ENCODE results near the gene CRLF1.

Gene CRLF1

DNA sequence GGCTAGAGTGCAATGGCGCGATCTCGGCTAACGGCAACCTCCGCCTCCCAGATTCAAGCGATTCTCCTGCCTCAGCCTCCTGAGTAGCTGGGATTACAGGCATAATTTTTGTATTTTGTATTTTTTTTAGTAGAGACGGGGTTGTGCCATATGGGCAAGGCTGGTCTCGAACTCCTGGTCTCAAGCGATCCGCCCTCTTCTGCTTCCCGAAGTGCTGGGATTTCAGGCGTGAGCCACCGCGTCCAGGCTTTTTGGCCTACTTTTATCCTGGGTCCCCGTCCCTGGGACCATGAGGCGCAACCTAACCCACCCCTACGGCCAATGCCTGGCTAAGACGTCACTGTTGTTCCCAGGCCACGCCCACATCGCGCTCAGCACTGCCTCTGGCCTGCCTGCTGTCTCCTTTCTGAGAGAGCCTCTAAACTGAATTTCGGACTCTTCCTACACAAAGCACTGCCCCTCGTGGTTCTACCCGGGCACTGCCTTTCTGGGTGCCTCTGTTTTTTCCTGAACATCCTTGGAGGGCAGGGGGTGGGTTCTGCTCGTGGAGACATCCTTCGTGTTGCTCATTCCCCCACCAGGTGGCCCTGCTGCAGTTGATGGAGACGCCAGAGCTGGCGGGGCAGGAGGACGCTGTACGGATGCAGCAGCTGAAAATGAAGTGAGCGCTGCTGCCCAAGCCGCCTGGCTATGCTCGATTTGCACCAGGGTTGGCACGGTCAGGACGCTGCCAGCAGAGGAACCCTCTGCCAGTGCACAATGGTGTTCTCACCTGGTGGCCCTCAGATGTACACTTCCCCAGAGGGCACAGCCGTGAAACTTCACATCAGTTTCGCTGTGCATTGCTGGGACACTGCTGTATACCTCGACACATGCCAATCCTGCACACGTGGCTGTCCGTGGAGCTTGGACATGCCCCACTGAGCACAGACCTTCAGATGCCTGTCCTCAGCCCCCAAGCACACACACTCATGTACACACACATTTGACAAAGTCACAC lies 16.0 kb downstream of the CRLF1 start:
- peak; percentile 24 for DNase-seq

DNA sequence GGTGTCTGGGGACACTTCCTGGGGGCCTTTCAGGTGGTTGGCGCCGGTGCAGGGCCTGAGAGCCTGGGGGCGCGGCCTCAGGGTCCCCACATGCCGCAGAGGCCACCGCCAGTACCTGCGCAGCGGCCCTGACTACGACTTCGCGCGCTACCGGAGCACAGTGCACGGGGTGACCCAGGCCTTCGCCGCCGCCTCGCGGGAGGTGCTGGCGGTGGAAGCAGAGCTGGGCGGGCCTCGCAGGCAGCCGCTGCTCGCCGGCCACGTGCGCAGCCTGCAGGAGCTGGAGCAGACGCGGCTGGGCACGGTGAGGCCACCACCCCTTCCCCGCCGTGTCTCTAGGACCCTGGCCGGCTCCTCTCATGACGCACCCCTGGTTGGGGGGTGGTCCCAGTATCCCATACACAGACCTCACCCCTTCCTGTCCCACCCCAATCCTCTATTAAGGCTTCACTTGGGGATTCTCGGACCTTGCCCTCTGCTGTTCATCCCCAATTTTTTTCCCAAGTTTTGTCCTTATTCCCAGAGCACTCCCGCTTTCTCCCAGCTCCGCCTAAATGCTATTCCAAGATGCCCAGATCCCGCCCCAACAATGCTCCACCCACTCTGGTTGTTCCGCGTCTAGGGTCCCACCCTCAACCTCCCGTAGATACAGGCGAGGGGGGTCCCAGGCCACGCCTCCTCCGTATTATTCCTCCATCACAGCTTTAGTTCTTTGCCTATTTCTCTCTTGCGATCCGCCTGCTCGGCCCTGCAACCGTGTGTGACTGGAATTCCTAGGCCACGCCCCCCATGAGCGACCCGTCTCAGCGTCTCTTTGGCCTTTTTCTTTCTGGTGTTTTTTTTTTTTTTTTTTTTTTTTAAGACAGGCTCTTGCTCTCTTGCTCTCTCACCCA lies 17.0 kb downstream of the CRLF1 start:
- DNase-seq: no peak

DNA sequence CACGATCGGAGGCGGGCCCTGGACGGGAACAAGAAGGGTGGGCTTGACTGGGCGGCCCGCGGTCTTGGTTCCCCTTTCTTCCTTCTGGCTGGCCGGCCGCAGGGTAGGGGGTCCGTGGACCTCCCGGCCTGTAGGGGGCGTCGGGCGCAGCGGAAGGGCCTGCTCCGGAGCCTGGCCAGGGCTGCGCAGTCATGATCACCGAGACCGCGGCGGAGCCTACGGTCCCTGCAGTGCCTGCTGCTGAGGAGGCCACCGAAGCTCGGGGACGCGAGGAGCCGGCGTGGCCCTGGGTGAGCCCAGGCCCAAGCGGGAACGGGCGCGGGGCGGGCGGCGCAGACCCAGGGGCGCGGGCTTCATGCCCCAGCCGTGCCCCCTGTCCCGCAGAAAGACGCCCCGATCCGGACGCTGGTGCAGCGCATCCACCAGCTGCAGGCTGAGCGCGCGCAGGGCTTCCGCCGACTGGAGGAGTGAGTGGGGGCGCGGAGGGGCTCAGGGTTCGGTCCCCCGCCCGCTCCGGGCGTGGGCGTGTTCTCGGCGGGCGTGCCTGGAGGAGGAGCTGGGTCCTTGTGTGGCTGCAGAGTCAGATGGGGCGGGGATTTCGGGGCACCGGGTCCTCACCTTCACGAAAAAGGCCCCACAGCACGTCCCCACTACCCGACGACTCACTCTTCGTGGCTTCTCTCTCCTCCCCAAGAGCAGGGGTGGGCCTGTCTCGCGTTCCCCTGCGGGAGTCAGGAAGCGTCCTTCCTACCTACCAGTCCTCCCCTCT lies 17.8 kb downstream of the CRLF1 start, which contains the start of gene REX1BD:
REX1BD (plus strand) TSS at position 188 of the 769 bp plus-strand sequence; CDS start at position 192, 4 bp downstream.
- DNase-seq: peak; percentile 86

DNA sequence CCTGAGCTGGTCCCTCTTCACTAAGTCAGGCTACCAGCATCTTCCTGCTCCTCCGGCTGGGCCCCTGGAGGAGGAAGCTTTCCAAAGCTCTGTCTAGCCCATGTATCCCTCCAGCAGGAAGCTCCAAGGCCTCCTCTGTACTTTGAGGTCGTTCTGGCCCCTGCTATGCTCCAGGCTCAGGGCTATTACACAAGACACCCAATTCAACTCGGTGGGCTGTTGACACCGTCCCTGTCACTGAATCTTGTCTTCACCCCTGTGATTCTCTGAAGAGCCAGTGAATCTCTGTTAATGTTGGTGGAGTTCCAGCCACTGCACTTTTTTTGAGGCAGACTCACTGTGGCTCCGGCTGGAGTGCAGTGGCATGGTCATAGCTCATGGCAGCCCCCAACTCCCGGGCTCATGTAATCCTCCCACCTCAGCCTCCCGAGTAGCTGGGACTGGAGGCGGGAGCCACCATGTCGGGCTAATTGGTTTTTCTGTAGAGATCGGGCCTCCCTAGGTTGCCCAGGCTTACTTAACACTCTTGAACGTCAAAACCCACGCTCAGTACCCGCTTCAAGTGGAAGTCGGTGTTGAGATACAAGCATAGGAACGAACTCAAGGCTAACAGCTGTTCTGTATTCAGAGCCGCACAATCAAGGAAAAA lies 18.5 kb downstream of the CRLF1 start:
- DNase-seq: no peak

DNA sequence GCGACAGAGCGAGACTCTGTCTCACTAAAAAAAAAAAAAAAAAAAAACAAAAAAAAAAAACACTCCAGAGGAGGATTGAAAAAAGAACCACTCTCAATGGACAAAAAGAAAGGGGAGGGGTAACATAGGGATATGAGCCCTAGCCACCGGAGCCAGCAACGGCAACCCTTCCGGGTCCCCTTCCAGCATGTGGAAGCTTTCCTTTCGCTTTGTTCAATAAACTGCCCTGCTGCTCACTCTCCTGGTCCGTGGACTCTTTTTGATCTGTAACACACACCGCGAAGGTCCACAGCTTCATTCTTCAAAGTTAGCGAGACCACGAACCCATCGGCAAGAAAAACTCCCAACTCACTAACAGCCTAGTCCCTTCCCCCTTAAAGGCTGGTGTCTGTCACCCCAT lies 19.0 kb downstream of the CRLF1 start:
- DNase-seq: no peak

DNA sequence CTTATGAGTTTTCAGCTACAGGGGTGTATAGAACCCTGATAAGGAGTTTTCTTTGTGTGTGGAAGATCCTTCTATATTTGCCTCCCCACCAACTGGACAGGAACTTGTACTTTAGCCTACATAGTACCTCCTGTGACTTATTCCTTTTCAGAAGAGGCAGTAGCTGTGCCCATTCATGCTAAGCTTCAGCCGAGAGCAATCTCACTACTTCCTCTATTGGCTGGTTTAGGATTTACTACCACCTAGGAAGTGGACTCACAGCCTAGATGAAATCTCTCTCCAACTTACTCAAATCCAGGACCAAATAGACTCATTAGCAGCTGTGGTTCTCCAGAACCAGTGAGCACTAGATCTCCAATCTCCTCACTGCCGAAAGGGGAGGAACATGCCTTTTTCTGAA lies 20.3 kb downstream of the CRLF1 start:
- no peak for DNase-seq

DNA sequence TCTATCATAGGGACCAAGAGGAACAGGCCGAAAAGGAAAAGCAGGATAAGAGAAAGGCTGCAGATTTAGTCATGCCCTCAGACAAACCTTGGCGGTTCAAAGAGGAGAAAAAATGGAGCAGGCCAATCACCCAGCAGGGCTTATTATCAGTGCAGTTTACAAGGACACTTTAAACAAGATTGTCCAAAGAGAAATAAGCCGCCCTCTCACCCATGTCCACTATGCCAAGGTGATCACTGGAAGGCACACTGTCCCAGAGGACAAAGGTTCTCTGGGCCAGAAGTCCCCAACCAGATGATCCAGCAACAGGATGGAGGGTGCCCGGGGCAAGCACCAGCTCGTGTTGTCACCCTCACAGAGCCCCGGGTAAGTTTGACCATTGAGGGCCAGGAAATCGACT lies 26.3 kb downstream of the CRLF1 start:
- no peak for DNase-seq

DNA sequence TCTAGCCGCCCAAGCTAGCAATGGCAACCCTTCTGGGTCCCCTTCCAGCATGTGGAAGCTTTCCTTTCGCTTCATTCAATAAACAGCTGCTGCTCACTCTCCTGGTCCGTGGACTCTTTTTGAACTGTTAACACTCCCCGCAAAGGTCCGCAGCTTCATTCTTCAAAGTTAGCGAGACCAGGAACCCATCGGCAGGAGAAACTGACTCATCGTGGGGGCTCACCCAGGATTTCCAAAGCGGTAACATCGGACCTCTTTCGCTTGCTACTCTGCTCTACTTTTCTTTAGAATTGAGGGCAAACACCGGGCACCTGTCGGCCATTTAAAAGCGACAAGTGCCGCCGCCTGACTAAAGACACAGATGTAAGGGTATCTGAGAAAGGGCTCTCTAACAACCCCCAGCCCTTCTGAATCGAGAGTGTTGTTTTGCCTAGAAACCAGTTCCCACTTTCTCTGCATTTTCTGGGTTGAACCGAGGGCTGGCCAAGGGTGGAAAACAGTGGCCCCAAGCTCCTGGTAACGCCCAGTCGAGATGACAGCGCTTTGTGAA lies 29.2 kb downstream of the CRLF1 start:
- DNase-seq: no peak

DNA sequence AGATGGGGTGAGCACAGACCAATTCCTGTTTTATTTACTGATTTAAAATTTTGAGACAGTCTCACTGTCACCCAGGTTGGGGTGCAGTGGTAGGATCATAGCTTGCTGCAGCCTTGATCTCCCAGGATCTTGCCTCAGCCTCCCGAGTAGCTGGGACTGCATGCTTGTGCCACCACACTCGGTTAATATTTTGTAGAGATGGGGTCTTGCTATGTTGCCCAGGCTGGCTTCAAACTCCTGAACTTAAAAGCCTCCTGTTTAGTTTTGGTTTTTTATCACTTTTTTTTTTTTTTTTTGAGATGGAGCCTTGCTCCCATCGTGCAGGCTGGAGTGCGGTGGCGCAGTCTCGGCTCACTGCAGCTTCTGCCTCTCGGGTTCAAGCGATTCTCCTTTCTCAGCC lies 30.2 kb downstream of the CRLF1 start:
- DNase-seq: no peak

DNA sequence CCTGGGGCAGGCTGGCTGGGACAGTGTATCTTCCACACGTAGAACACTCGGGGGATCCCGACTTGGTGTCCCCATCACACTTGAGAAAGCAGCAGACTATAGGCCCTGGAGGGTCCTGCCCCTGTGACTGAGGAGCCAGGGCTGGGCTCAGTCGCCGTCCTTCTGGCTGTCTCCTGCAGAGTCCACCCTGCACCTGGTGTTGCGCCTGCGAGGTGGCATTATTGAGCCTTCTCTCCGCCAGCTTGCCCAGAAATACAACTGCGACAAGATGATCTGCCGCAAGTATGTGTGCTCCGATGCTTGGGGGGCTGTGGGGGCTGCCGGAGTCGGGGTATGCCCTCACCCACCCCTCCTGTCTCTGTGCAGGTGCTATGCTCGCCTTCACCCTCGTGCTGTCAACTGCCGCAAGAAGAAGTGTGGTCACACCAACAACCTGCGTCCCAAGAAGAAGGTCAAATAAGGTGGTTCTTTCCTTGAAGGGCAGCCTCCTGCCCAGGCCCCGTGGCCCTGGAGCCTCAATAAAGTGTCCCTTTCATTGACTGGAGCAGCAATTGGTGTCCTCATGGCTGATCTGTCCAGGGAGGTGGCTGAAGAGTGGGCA lies 31.8 kb downstream of the CRLF1 start:
- DNase-seq: no peak

DNA sequence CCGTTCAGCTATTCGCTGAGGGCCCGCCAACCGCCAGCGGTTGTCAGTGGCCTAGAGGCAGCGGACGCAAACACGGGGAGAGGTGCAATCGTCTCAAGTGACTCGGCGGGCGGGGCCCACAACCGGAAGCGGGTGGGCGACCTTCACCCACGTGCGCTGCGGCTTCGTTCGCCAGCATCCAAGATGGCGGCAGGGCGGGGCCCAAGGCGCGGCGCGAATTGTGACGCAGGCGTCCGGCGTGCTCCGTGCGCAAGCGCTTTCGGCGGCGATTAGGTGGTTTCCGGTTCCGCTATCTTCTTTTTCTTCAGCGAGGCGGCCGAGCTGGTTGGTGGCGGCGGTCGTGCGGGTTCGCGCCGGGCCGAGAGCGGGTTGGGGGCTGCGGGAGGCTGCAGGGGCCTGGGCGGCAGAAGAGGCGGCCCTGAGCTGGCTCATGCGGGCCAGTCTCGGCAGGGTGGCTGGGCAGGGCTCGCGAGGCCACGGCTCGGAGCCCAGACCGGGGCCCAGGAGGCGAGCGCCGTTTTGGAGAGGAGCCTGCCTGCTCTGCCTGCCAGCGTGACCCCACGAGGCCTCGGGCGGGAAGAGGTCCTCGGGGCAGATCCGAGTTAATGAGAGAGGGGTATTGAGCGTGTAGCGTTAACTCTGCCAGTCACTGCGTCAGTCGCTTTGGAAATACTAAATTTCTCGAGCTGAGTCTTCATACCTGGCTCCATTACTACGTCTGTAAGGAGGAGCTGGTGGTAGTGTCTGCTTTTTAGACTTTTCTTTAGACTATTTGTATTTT lies 34.8 kb downstream of the CRLF1 start, which contains the start of gene UBA52:
UBA52 (plus strand) TSS at position 294 of the 781 bp plus-strand sequence. CDS start 1,444 bp downstream, outside the sequence.
- peak; percentile 100 for DNase-seq

DNA sequence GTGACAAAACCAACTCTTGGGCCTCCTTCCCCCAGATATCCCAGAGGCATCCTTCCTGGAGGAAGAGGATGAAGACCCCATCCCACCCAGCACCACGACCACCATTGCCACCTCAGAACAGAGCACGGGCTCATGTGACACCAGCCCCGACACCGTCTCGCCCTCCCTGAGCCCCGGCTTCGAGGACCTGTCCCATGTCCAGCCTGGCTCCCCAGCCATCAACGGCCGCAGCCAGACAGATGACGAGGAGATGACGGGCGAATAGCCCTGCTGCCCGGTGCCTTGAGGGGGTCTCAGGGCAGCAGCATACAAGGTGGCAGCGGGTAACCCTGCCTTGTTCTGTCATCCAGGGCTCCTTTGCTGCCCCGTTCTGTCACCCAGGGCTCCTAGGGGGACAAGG lies 38.2 kb downstream of the CRLF1 start:
- DNase-seq: no peak

DNA sequence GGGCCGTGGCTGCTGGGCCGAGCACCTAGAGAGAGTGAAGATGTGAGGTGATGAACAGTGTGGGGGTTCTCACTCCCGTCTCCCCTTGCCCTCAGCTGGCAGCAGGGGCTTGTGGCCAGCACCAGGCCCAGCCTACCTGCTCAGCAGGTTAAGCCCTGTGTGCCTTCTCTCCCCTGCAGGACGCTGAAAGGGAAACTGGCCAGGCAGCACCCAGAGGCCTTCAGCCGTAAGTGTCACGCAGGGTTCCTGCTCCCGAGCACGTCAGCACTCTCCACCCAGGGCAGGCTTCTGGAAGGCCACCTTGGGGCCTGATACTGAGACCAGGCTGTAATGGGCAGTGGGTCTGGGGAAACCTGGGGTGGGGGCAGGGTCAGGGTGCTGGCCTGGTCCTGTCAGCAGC lies 39.6 kb downstream of the CRLF1 start:
- DNase-seq: no peak

DNA sequence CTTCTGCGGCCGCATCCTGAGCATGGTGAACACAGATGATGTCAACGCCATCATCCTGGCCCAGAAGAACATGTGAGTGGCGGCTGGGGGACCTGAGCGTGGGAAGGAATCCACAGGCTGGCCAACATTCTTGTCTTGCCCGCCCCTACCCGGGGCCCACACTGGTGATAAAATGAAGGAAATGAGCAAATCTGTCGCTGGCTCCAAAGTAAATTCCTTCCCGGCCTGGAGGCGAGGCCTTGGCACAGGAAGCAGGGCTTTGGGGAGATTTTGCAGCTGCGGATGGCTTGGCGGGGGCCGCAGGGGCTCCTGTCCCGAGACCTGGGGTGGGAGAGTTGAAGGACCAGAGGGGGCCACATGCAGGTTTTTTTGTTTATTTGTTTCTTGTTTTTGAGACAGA lies 44.5 kb downstream of the CRLF1 start:
- no peak for DNase-seq

DNA sequence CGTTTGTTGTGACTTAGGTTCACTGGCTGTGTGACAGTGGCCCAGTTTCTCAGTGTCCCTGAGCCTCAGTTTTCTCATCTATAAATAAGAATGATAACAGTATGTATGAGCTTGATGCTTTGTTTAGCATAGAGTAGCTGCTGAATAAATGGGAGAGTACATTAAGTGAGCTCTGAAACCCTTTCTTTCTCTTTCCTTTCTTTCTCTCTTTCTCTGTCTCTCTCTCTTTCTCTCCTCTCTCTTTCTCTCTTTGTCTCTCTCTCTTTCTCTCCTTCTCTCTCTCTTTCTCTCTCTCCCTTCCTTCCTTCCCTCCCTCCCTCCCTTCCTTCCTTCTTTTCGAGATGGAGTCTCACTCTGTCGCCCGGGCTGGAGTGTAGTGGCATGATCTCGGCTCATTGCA lies 46.9 kb downstream of the CRLF1 start:
- no peak for DNase-seq

DNA sequence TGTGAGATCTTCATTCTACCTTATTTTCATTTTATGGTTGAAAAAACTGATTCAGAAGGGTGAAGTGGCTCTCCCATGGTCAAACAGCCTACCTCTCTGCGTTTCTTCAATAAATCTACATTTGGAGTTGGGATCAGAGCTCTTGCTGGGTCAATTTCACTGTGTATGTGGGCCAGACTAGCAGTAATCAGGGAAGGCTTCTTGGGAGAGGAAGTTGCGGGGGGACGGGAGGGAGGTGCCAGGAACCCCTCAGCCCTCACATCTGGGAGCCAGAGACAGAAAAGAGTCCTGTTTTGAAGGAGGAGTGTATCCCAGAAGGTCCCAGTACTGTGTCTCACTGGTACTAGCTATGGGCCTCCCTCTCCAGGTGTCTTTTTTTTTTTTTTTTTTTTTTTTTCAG lies 48.0 kb downstream of the CRLF1 start:
- no peak for DNase-seq

DNA sequence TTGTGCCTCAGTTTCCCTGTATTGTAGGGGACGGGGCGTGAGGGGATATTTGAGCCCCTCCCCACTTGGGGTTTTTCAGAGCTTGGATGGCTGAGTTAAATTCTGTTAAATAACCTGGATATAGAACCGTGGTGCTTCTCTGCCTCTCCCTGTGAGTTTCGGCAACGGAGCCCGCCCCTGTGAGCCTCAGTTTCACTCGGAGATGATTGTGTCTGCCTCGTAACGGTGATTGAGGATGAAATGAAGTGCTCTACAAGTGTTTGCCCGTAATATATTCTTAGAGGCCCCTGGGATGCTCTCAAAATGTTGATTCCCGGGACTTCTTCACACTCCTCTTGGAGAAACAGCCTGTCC lies 48.4 kb downstream of the CRLF1 start:
- DNase-seq: no peak

DNA sequence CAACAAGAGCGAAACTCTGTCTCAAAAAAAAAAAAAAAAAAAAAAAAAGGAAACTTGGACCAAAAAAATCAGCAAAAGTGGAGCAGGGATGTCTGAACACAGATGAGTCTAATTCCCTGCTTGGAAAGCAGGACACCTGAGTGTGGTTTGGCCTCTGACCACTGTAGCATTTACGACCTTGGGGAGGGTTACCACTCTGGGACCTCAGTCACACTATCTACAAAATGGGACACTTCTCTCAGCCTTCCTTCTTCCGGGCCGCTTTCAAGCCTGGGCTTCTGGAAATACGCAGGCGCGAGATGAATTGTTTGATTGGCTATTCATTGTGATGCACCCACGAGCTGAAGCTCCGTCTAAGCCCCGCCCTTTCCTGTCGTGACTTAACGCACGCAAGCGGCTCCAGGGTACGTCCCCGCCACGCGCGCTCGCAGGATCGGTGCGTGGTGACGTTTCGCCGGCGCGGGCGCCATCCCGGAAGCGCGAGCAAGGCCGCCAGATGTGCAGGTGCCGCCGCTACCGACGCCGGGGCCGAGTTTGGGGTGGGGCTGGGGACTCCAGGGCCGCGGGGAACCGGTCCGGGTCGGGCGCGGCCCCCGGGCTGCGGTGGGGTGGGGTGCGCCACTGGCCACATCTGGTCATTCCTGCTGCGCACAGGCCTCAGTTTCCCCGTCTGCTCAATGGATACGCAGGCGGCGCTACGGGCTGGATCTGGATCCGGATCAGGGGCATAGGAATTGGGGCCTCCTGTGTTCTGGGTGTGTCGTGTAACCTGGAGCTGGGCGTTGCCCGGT lies 49.0 kb downstream of the CRLF1 start, which contains the start of gene KXD1:
KXD1 (plus strand) TSS at position 460 of the 791 bp plus-strand sequence. CDS start 4,187 bp downstream, outside the sequence.
- peak; percentile 94 for DNase-seq

DNA sequence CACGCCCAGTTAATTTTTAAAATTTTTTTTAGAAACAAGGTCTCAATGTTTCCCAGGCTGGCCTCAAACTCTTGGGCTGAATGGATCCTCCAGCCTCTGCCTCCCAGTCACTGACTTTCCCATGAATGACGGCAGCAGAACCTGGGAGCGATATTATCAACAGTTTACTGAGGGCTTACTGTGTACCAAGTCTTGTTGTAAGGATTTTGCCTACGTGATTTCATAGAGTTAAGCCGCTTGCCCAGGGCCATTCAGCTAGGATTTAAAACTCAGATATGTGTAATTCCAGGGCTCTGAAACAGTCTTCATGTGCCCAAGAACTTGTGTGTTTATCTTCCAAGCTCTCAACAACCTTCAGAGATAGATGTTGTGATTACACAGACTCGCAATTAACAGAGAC lies 55.0 kb downstream of the CRLF1 start:
- DNase-seq: no peak
